ENCODE results near the gene PRDM16.

The PRDM16 gene

DNA sequence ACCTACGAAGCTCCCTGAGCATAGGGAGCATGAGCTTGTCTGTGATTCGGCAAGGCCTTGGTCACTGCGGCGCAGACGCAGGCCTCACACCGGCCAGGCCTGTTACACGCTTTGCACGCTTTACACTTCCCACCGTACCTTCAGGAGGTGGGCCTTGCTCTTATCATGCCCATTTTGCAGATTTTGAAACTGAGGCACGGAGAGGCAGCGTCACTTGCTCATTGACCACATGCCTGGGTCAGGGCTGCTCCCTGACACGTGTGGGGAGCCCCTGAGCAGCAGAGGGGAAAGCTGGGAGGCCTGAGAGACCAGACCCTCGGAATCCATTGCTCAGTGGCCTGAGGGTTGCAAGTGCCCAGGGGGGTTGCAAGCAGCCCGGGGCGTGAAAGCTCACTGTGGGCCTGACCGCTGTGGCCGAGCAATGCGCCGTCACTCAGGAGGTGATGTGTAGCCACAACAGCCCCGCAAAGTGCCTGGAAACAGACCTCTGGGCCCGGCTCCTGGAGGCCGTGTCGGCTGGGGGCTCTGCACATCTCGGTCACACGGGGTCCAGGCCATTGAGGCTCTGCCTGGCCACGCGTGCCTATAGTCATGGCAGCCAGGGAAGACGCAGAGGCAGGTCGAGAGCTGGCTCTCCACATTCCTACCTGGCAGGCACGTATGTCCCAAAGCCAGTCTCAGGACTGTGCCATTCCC lies 392.4 kb downstream of the PRDM16 start:
- Histone ChIP-seq H3K36me3 (ENCODE audit: insufficient read depth, low read length) (no peaks in the 10 kb centered on the region), H2AFZ (ENCODE audit: low read depth, low read length) (no peak overlapping the region), H3K9me3 (ENCODE audit: low read length) (no peaks in the 10 kb centered on the region), H3K27me3 (ENCODE audit: insufficient read depth, low read length) (no peaks in the 10 kb centered on the region), H3K4me3 (ENCODE audit: low read length) (no peak overlapping the region), H3K4me1 (ENCODE audit: insufficient read depth, low read length) (peaks cover 25% of the 10 kb centered on the region)

DNA sequence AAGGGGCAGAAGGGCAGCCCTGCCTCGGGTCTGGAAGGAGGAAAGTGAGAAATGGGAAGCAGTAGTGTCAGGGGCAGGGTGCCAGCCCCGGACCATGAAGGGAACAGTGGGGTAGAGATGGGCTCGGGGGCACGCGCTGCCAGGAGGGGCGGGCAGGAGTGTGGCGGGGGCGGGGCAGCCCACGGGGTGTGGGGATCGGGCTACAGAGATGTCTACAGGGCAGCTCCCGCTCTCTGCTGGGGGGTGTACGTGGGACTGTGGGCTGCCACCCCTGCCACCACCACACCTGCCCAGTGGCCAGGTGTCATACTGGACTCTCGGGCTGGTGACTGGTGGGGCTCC lies 392.9 kb downstream of the PRDM16 start:
- no peaks in the 10 kb centered on the region for H3K36me3 ChIP-seq (ENCODE audit: insufficient read depth, low read length)

DNA sequence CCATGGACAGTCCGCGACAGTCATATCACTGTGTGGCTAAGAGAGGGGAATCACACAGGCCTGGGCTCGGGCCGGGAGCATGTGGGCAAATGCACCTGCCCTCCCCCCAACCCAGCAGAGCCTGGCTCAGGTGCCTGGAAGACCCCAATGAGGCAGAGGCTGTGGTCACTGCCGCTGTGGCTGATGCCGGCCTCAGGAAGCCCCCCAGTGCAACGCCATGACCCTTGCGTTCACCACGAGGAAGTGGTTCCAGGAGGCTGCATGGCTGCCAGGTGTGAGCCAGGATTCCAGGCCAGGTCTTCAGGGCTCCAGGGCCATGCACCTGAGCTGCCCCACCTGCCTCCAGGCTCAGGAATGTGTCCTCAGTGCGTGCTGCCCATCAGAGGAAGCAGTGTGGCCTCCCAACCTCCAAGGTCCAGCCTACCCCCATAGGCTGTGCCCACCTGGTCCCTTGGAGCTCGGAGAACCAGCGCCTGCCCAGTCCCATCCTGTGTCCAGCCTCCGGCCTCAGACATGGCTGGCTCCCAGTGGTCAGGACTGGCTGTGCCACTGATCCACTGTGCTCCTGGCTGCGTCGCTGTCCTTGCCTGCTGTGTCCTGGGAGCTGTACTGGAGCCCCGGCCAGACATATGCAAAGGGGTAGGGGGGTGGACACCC lies 393.5 kb downstream of the PRDM16 start:
- Histone ChIP-seq H3K9me3 (ENCODE audit: low read length) (no peaks in the 10 kb centered on the region), H2AFZ (ENCODE audit: low read depth, low read length) (no peak overlapping the region), H3K36me3 (ENCODE audit: insufficient read depth, low read length) (no peaks in the 10 kb centered on the region), H3K4me1 (ENCODE audit: insufficient read depth, low read length) (peaks cover 21% of the 10 kb centered on the region), H3K27me3 (ENCODE audit: insufficient read depth, low read length) (no peaks in the 10 kb centered on the region), H3K4me3 (ENCODE audit: low read length) (no peak overlapping the region)

More for the DNA sequence above, 392.9 kb downstream of the PRDM16 start:
- Histone ChIP-seq H2AFZ (ENCODE audit: low read depth, low read length) (no peak overlapping the region), H3K9me3 (ENCODE audit: low read length) (no peaks in the 10 kb centered on the region), H3K4me3 (ENCODE audit: low read length) (no peak overlapping the region), H3K4me1 (ENCODE audit: insufficient read depth, low read length) (peaks cover 24% of the 10 kb centered on the region), H3K27me3 (ENCODE audit: insufficient read depth, low read length) (no peaks in the 10 kb centered on the region)

DNA sequence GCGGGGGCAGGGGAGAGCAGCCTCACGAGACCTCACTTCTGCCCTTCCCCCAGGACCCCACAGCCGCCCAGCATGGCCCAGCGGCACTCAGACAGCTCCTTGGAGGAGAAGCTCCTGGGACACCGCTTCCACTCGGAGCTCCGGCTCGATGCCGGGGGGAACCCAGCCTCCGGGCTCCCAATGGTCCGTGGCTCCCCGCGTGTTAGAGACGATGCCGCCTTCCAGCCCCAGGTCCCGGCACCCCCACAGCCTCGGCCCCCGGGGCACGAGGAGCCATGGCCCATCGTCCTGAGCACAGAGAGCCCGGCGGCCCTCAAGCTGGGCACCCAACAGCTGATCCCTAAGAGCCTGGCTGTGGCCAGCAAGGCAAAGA lies 394.0 kb downstream of the PRDM16 start:
- no peak overlapping the region for H3K4me3 ChIP-seq (ENCODE audit: low read length)
- no peak overlapping the region for H2AFZ ChIP-seq (ENCODE audit: low read depth, low read length)
- peaks cover 19% of the 10 kb centered on the region for H3K4me1 ChIP-seq (ENCODE audit: insufficient read depth, low read length)
- no peaks in the 10 kb centered on the region for H3K36me3 ChIP-seq (ENCODE audit: insufficient read depth, low read length)
- H3K27me3 ChIP-seq (ENCODE audit: insufficient read depth, low read length), result no peaks in the 10 kb centered on the region
- H3K9me3 ChIP-seq (ENCODE audit: low read length), result no peaks in the 10 kb centered on the region

DNA sequence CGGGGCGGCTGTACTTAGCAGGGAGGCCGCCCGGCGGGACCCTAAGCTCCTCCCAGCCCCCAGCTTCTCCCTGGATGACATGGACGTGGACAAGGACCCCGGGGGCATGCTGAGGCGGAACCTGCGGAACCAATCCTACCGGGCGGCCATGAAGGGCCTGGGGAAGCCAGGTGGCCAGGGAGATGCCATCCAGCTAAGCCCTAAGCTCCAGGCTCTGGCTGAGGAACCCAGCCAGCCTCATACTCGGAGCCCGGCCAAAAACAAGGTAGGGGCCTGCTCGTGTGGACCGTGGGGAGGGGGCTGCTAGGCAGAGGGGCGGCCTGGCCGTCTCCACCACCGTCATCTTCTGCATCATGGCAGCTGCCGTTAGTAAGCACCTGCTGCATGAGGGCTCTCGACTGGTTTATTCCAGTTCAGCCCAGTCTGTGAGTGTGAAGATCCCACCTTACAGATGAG lies 394.4 kb downstream of the PRDM16 start:
- no peak overlapping the region for H3K4me3 ChIP-seq (ENCODE audit: low read length)
- no peaks in the 10 kb centered on the region for H3K9me3 ChIP-seq (ENCODE audit: low read length)
- H3K27me3 ChIP-seq (ENCODE audit: insufficient read depth, low read length), result no peaks in the 10 kb centered on the region
- H2AFZ ChIP-seq (ENCODE audit: low read depth, low read length), result no peak overlapping the region
- H3K4me1 ChIP-seq (ENCODE audit: insufficient read depth, low read length), result peaks cover 14% of the 10 kb centered on the region
- H3K36me3 ChIP-seq (ENCODE audit: insufficient read depth, low read length), result no peaks in the 10 kb centered on the region

DNA sequence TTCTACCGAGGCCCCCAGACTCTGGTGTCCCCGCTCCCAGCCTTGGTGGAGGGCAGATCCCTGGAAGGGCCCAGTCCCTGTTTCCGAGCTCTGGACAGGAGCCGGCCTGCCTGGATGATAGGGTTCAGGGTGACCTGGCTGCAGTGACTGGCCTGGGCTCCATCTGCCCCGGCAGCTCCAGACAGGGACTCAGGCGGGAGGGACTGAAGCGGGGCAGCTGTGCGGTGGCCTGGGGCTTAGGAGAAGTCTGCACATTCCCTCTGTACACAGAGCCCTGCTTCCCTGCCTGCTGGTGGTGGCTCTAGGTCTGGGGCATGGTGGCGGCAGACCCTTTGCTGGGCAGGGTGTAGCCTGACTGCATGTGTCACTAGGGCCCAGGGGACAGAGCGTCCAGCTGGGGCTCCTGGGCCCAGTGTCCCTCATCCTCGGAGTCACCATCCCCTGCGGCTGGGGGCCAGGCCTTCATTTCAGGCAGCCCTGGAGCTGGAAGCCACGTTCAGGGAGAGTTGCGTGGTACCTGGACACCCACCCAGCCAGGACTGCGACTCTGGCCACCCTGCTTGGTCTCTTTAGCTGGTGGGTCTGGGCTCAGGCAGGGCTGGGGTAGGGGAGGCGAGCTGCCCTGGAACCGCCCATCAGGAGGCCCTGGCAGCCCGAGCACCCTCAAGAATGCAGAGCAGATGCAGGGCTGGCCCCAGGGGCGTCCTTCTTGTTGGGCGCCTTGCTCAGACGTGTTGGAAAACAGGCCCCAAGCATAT lies 395.1 kb downstream of the PRDM16 start:
- Histone ChIP-seq H3K4me1 (ENCODE audit: insufficient read depth, low read length) (peaks cover 12% of the 10 kb centered on the region), H3K27me3 (ENCODE audit: insufficient read depth, low read length) (no peaks in the 10 kb centered on the region), H2AFZ (ENCODE audit: low read depth, low read length) (no peak overlapping the region), H3K4me3 (ENCODE audit: low read length) (no peak overlapping the region), H3K9me3 (ENCODE audit: low read length) (no peaks in the 10 kb centered on the region), H3K36me3 (ENCODE audit: insufficient read depth, low read length) (no peaks in the 10 kb centered on the region)

DNA sequence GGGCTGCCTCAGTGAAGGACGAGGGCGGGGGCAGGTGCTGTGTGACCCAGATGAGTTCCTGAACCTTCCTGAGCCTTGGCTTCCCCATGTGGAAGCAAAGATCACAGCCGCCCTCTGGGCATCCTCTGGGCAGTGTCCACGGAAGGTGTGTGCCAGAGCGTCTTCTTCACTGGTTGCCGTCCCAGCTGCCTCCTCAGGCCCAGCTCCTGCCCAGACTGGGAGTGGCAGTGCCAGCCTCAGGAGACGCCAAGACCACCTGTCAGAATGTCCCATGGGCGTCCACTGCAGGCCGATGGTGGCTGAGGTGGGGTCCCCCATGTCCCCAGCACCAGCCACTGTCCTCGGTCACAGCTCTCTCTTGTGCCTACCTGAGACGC lies 395.6 kb downstream of the PRDM16 start:
- H2AFZ ChIP-seq (ENCODE audit: low read depth, low read length), result no peak overlapping the region
- no peaks in the 10 kb centered on the region for H3K27me3 ChIP-seq (ENCODE audit: insufficient read depth, low read length)
- H3K36me3 ChIP-seq (ENCODE audit: insufficient read depth, low read length), result no peaks in the 10 kb centered on the region
- no peaks in the 10 kb centered on the region for H3K9me3 ChIP-seq (ENCODE audit: low read length)
- peaks cover 12% of the 10 kb centered on the region for H3K4me1 ChIP-seq (ENCODE audit: insufficient read depth, low read length)
- H3K4me3 ChIP-seq (ENCODE audit: low read length), result no peak overlapping the region

DNA sequence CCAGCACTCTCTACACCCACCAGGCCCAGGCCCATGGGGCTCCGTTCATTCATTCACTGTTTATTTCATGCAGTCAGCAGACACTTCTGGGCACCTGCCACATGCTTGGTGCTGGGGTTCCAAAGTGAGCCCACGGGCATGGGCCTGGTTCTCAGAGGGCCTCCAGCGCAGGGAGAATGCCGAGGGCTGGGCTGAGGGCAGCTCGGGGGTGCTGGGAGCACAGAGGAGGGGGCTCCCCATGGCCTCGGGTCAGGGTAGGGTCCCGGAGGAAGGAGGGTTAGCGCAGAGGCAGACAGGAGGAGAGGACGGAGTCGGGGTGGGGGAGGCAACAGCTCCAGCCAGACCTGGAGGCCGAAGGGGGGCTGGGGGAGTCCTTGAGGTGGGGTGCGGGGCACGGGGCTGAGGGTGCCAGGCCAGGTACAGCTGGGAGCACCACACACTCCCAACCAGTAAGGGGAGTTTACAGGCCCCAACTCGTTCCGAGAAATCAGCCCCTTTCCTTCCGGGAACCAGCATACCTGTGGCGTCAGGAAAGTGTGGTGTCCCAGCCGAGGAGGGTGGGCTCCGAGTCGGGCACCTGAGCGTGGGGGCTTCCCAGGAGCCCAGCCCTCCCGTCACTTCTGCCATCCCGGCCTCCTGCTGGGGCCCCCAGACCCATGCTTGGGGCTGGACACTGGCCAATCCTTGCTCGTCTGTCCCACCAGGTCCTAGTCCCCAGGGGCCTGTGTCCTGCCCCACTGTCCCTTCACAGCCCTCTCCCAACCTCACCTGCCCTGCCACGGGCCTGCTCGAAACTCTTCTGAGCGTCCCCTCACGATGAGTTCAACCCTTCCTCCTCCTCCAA lies 396.3 kb downstream of the PRDM16 start:
- no peak overlapping the region for H2AFZ ChIP-seq (ENCODE audit: low read depth, low read length)
- no peaks in the 10 kb centered on the region for H3K9me3 ChIP-seq (ENCODE audit: low read length)
- no peaks in the 10 kb centered on the region for H3K36me3 ChIP-seq (ENCODE audit: insufficient read depth, low read length)
- H3K27me3 ChIP-seq (ENCODE audit: insufficient read depth, low read length), result no peaks in the 10 kb centered on the region
- no peak overlapping the region for H3K4me3 ChIP-seq (ENCODE audit: low read length)
- peaks cover 9% of the 10 kb centered on the region for H3K4me1 ChIP-seq (ENCODE audit: insufficient read depth, low read length)

DNA sequence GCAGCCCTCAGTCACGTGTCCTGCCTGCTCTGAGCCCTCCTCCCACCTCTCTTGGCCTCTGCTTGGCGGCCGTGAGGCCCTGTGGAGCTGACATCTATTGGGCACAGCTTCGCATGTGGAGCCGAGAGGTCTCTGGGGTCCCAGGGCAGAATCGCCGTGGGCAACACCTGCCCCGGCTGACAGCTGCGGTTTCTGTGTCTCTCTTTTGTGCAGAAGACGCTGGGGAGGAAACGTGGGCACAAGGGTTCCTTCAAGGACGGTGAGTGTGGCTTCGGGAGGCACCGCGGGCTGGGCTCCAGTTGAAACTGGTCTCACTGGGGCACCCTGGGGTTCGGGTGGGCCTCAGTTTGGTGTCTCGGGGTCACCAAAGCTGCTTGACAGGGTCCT lies 396.9 kb downstream of the PRDM16 start:
- Histone ChIP-seq H3K4me3 (ENCODE audit: low read length) (no peak overlapping the region), H2AFZ (ENCODE audit: low read depth, low read length) (no peak overlapping the region), H3K27me3 (ENCODE audit: insufficient read depth, low read length) (no peaks in the 10 kb centered on the region), H3K36me3 (ENCODE audit: insufficient read depth, low read length) (no peaks in the 10 kb centered on the region), H3K4me1 (ENCODE audit: insufficient read depth, low read length) (peaks cover 7% of the 10 kb centered on the region), H3K9me3 (ENCODE audit: low read length) (no peaks in the 10 kb centered on the region)

DNA sequence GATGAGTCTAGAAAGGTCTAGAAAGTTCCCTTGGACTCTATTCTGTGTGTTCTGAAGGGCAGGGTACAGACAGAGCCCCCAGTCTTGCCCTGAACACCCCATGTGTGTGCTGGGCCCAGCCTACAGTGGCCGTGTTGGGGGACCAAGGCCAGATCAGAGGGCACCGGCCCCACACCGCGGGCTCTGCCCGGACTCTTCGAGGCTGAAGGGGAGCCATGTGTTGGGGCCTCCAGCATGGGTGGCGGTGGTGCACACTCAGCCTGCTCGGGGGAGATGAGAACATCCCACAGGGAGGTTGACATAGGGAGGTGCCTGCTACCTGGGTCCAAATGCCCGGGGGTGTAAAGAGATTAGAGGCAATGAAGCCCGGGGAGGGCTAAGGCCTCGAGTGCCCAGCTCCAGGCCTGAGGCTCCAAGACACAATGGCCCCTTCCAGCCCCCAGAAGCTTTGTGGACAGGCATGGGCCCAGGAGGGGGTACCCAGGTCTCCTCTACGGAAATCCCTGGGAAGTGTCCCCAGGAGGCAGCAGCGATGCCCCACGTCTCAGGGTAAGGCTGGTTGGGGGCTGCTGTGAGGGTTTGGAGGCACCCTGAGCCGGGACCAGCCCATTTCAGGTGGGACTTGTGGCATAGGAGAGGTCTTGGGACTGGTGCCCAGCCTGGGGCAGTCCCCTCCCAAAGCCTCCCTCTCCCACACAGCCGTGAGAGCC lies 397.5 kb downstream of the PRDM16 start:
- no peaks in the 10 kb centered on the region for H3K36me3 ChIP-seq (ENCODE audit: insufficient read depth, low read length)
- no peaks in the 10 kb centered on the region for H3K9me3 ChIP-seq (ENCODE audit: low read length)
- no peaks in the 10 kb centered on the region for H3K27me3 ChIP-seq (ENCODE audit: insufficient read depth, low read length)

DNA sequence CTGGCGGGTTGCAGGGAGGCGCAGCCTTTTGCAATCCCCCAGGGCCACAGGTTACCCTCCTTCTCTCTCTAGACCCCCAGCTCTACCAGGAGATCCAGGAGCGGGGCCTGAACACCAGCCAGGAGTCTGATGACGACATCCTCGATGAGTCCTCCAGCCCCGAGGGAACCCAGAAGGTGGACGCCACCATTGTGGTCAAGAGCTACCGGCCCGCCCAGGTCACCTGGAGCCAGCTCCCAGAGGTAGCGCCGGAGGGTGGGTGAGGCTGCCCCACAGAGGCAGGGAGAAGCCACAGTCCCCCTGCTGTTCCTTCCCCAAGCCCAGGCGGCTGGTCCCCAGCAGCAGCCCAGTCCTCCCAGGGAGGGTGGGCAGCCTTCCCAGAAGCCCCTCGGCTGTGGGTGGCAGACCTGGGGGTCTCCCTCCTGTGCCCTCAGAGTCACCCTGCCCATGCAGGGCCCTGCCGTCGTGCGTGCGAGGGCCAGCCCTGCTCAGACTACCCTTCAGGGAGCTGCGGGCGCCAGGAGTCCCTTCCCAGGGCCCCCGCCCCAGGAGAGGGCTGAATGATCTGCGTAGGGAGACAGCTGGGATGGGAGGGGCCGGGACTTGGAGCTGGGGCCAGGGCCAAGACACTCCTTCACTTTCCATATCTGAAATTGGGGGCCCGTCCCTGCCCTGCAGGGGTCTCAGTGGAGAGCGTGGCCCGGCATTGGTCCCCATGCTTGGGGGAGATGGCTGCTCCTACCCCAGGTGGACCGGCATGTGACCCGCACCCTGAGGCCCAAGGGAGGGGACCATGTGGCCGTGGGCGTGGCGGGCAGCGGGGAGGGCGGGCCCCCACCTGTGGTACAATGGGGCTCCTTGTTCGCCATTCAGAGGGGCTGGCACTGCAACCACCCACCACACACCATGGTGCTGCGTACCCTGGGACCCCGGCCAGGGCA lies 398.4 kb downstream of the PRDM16 start:
- no peaks in the 10 kb centered on the region for H3K9me3 ChIP-seq (ENCODE audit: low read length)
- no peaks in the 10 kb centered on the region for H3K27me3 ChIP-seq (ENCODE audit: insufficient read depth, low read length)
- H3K4me1 ChIP-seq (ENCODE audit: insufficient read depth, low read length), result peaks cover 18% of the 10 kb centered on the region
- no peak overlapping the region for H2AFZ ChIP-seq (ENCODE audit: low read depth, low read length)
- H3K36me3 ChIP-seq (ENCODE audit: insufficient read depth, low read length), result no peaks in the 10 kb centered on the region
- H3K4me3 ChIP-seq (ENCODE audit: low read length), result no peak overlapping the region

More for the DNA sequence above, 397.5 kb downstream of the PRDM16 start:
- H3K4me3 ChIP-seq (ENCODE audit: low read length), result no peak overlapping the region
- peaks cover 9% of the 10 kb centered on the region for H3K4me1 ChIP-seq (ENCODE audit: insufficient read depth, low read length)
- no peak overlapping the region for H2AFZ ChIP-seq (ENCODE audit: low read depth, low read length)
